Measurements from ENCODE around the gene TYW1.
"Not testable (repeated sequence)": the region's sequence is repeated elsewhere in the genome, so short reads cannot be mapped to it uniquely, and the experiment has no call there.

TYW1 gene

DNA sequence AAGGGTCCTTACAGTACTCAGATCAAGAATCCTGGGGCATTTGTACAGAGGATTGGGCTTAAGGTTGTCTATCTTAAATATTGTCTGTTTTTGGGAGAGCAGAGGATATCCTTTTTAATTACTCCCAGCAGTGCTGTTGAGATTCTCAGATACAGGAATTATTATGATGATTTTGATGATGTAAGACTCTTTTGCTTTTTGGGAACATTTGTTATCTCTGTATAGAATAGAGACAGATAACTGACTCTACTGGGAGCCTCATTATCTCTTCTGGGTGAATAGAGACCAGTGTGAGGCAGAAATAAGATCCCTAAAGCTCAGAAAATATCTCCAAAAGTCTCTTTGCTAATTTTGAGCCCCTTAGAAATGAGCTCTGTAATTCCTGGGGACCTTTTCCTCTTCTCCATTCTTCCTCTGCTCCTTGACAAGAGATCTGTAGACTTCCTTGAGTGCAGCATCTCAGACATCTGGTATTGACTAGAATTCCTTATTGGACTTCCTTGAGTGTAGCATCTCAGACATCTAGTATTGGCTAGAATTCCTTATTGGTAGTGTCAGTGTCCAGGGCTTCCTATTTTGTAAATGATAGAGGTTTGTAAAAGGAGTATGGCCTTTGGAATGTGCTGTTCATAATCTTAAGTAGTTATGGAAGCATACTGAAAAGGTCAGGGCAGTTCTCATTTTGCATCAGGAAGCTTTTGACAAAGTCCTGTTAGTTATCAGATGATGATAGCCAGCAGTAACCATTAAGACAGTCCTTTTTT lies 118.0 kb downstream of the TYW1 start:
- not testable (repeated sequence) for H2AFZ ChIP-seq (ENCODE audit: insufficient read depth, low read length, poor library complexity); H3K36me3 ChIP-seq (ENCODE audit: control insufficient read depth in 1 of 2, insufficient read depth in 2 of 2, low read length in 2 of 2); H4K12ac ChIP-seq (ENCODE audit: low read depth, low read length); H3K4me3 ChIP-seq (ENCODE audit: low read depth, low read length); H2AK5ac ChIP-seq (ENCODE audit: low read length); H3K14ac ChIP-seq (ENCODE audit: low read length); H3K18ac ChIP-seq (ENCODE audit: low read length); H3K79me1 ChIP-seq (ENCODE audit: low read length); H3K4ac ChIP-seq (ENCODE audit: low read depth, low read length); H2BK12ac ChIP-seq (ENCODE audit: low read length); H4K8ac ChIP-seq (ENCODE audit: low read depth, low read length); H3K9me3 ChIP-seq (ENCODE audit: insufficient read depth, low read depth, low read length); H3K27me3 ChIP-seq (ENCODE audit: insufficient read depth, low read length); H3K79me2 ChIP-seq (ENCODE audit: control insufficient read depth, insufficient read depth, low read length, poor library complexity); H3K23ac ChIP-seq (ENCODE audit: low read length); H2BK5ac ChIP-seq (ENCODE audit: low read depth, low read length, poor library complexity); H2BK120ac ChIP-seq (ENCODE audit: insufficient read depth, low read length, poor library complexity); H3K4me1 ChIP-seq (ENCODE audit: control insufficient read depth in 1 of 2, insufficient read depth in 2 of 2, low read length in 2 of 2); H4K91ac ChIP-seq (ENCODE audit: low read depth, low read length); H3K9ac ChIP-seq (ENCODE audit: low read length); H3K4me2 ChIP-seq (ENCODE audit: low read length)
- H3K27ac ChIP-seq (ENCODE audit: low read depth, low read length), result peak overlapping the region; percentile 25
- peak in 1 of 2 donors; percentile 3 for DNase-seq

GRCh38 chr7:67120491-67120890 lies 123.9 kb downstream of the TYW1 start:
- H3K18ac ChIP-seq (ENCODE audit: low read length); H4K12ac ChIP-seq (ENCODE audit: low read depth, low read length); H2BK120ac ChIP-seq (ENCODE audit: insufficient read depth, low read length, poor library complexity); H3K9me3 ChIP-seq (ENCODE audit: insufficient read depth, low read depth, low read length); H2BK12ac ChIP-seq (ENCODE audit: low read length); H3K79me1 ChIP-seq (ENCODE audit: low read length); H3K36me3 ChIP-seq (ENCODE audit: control insufficient read depth in 1 of 2, insufficient read depth in 2 of 2, low read length in 2 of 2); H3K4me3 ChIP-seq (ENCODE audit: low read depth, low read length); H3K4me1 ChIP-seq (ENCODE audit: control insufficient read depth in 1 of 2, insufficient read depth in 2 of 2, low read length in 2 of 2); H3K79me2 ChIP-seq (ENCODE audit: control insufficient read depth, insufficient read depth, low read length, poor library complexity); H4K8ac ChIP-seq (ENCODE audit: low read depth, low read length); H3K4ac ChIP-seq (ENCODE audit: low read depth, low read length); H2AK5ac ChIP-seq (ENCODE audit: low read length); H3K14ac ChIP-seq (ENCODE audit: low read length); H3K27me3 ChIP-seq (ENCODE audit: insufficient read depth, low read length); H3K9ac ChIP-seq (ENCODE audit: low read length); H3K27ac ChIP-seq (ENCODE audit: low read depth, low read length); H3K23ac ChIP-seq (ENCODE audit: low read length); DNase-seq; H3K4me2 ChIP-seq (ENCODE audit: low read length); H2AFZ ChIP-seq (ENCODE audit: insufficient read depth, low read length, poor library complexity); H2BK5ac ChIP-seq (ENCODE audit: low read depth, low read length, poor library complexity); H4K91ac ChIP-seq (ENCODE audit: low read depth, low read length): not testable (repeated sequence)
- WGBS (ENCODE audit: extremely low coverage, insufficient coverage, insufficient read length), result no CpG with 5 or more reads among the region's 2 CpGs

- not testable (repeated sequence) for DNase-seq; H3K9me3 ChIP-seq (ENCODE audit: insufficient read depth, low read depth, low read length); H3K4me3 ChIP-seq (ENCODE audit: low read depth, low read length); H3K4ac ChIP-seq (ENCODE audit: low read depth, low read length); H3K36me3 ChIP-seq (ENCODE audit: control insufficient read depth in 1 of 2, insufficient read depth in 2 of 2, low read length in 2 of 2); H3K27me3 ChIP-seq (ENCODE audit: insufficient read depth, low read length); H4K12ac ChIP-seq (ENCODE audit: low read depth, low read length); H2AFZ ChIP-seq (ENCODE audit: insufficient read depth, low read length, poor library complexity); H3K4me2 ChIP-seq (ENCODE audit: low read length); H3K18ac ChIP-seq (ENCODE audit: low read length); H3K14ac ChIP-seq (ENCODE audit: low read length); H4K8ac ChIP-seq (ENCODE audit: low read depth, low read length); H2BK12ac ChIP-seq (ENCODE audit: low read length); H3K23ac ChIP-seq (ENCODE audit: low read length); H2AK5ac ChIP-seq (ENCODE audit: low read length); H3K9ac ChIP-seq (ENCODE audit: low read length); H3K79me2 ChIP-seq (ENCODE audit: control insufficient read depth, insufficient read depth, low read length, poor library complexity)
- H3K27ac ChIP-seq (ENCODE audit: low read depth, low read length), result peak overlapping the region; percentile 79
- no CpG with 5 or more reads among the region's 5 CpGs for WGBS (ENCODE audit: extremely low coverage, insufficient coverage, insufficient read length)
- peak overlapping the region; percentile 68 for H2BK5ac ChIP-seq (ENCODE audit: low read depth, low read length, poor library complexity)
- peak overlapping the region; percentile 24 for H2BK120ac ChIP-seq (ENCODE audit: insufficient read depth, low read length, poor library complexity)
- peak overlapping the region; percentile 5 for H4K91ac ChIP-seq (ENCODE audit: low read depth, low read length)
- peaks cover 10% of the 10 kb centered on the region for H3K79me1 ChIP-seq (ENCODE audit: low read length)
- peaks cover 9 to 11% of the 10 kb centered on the region in 2 experiments for H3K4me1 ChIP-seq (ENCODE audit: control insufficient read depth in 1 of 2, insufficient read depth in 2 of 2, low read length in 2 of 2)
Observed at GRCh38 chr7:67128257-67128656, 131.6 kb downstream of the TYW1 start.

- not testable (repeated sequence) for H3K14ac ChIP-seq (ENCODE audit: low read length); H3K4ac ChIP-seq (ENCODE audit: low read depth, low read length); H4K8ac ChIP-seq (ENCODE audit: low read depth, low read length); H4K91ac ChIP-seq (ENCODE audit: low read depth, low read length); H3K27ac ChIP-seq (ENCODE audit: low read depth, low read length); H2AK5ac ChIP-seq (ENCODE audit: low read length); H2BK5ac ChIP-seq (ENCODE audit: low read depth, low read length, poor library complexity); H3K27me3 ChIP-seq (ENCODE audit: insufficient read depth, low read length); H3K23ac ChIP-seq (ENCODE audit: low read length); H4K12ac ChIP-seq (ENCODE audit: low read depth, low read length); H3K36me3 ChIP-seq (ENCODE audit: control insufficient read depth in 1 of 2, insufficient read depth in 2 of 2, low read length in 2 of 2); H3K9me3 ChIP-seq (ENCODE audit: insufficient read depth, low read depth, low read length); H3K79me2 ChIP-seq (ENCODE audit: control insufficient read depth, insufficient read depth, low read length, poor library complexity); H3K18ac ChIP-seq (ENCODE audit: low read length); H2AFZ ChIP-seq (ENCODE audit: insufficient read depth, low read length, poor library complexity); H2BK120ac ChIP-seq (ENCODE audit: insufficient read depth, low read length, poor library complexity); H3K4me2 ChIP-seq (ENCODE audit: low read length); H3K4me3 ChIP-seq (ENCODE audit: low read depth, low read length); H3K9ac ChIP-seq (ENCODE audit: low read length)
- Histone ChIP-seq H3K79me1 (ENCODE audit: low read length) (peaks cover 10% of the 10 kb centered on the region), H3K4me1 (ENCODE audit: control insufficient read depth in 1 of 2, insufficient read depth in 2 of 2, low read length in 2 of 2) (peaks cover 9 to 11% of the 10 kb centered on the region in 2 experiments), H2BK12ac (ENCODE audit: low read length) (peak overlapping the region; percentile 55)
- WGBS (ENCODE audit: extremely low coverage, insufficient coverage, insufficient read length), result no CpG with 5 or more reads among the region's 1 CpG
- DNase-seq, result peak; percentile 19 to 63
Observed at GRCh38 chr7:67130766-67131165, 134.1 kb downstream of the TYW1 start.

Measured in trophoblast cell (in vitro differentiated cells and primary cell).